WERI-Rb-1 (cell line): Measurements from ENCODE around the gene PPA2.

ENCODE experiments used
- DNase-seq: peaks from one replicate; pipeline ENCODE4 v3.0.0-alpha.2; 2020
- H3K27ac ChIP-seq: fragments of 250-450 bp; sonication (Bioruptor Pico); 2 replicates; pipeline ENCODE4 v1.5.1; 2020; ENCODE audit warnings: mild to moderate bottlenecking, moderate library complexity
- H3K27me3 ChIP-seq: fragments of 250-450 bp; sonication (Bioruptor Pico); 2 replicates; pipeline ENCODE4 v1.5.1; 2021; ENCODE audit warnings: mild to moderate bottlenecking, low read depth, moderate library complexity; ENCODE audit not compliant: insufficient read depth, severe bottlenecking
- H3K36me3 ChIP-seq: fragments of 250-450 bp; sonication (Bioruptor Pico); 2 replicates; pipeline ENCODE4 v1.5.1; 2020; ENCODE audit warnings: mild to moderate bottlenecking, moderate library complexity
- H3K4me3 ChIP-seq: 2 replicates; pipeline ENCODE4 v1.5.1; 2011; ENCODE audit warnings: low read depth, mild to moderate bottlenecking, control low read depth, low read length
- H3K9me3 ChIP-seq: fragments of 250-450 bp; sonication (Bioruptor Pico); 2 replicates; pipeline ENCODE4 v1.5.1; 2021; ENCODE audit warnings: mild to moderate bottlenecking, moderate library complexity; ENCODE audit not compliant: severe bottlenecking
- CTCF ChIP-seq: IDR thresholded peaks from 2 replicates; pipeline ENCODE4 v1.5.1; 2011; ENCODE audit warnings: low read depth, mild to moderate bottlenecking, control low read depth, inconsistent platforms, low read length

Gene PPA2

GRCh38 chr4:105345838-105346237 is 128.0 kb downstream of the PPA2 start:
- DNase-seq: no peak
- TF ChIP-seq CTCF: no peak

GRCh38 chr4:105345358-105345757 is 128.5 kb downstream of the PPA2 start:
- no peak overlapping the region for H3K4me3 ChIP-seq
- TF ChIP-seq CTCF: no peak
- no peaks in the 10 kb centered on the region for H3K27me3 ChIP-seq
- H3K36me3 ChIP-seq: no peaks in the 10 kb centered on the region
- no peak for DNase-seq
- no peaks in the 10 kb centered on the region for H3K9me3 ChIP-seq
- H3K27ac ChIP-seq: no peak overlapping the region

More at GRCh38 chr4:105345838-105346237, 128.0 kb downstream of the PPA2 start:
- Histone ChIP-seq H3K4me3 (no peak overlapping the region), H3K9me3 (no peaks in the 10 kb centered on the region), H3K27ac (no peak overlapping the region), H3K36me3 (no peaks in the 10 kb centered on the region), H3K27me3 (no peaks in the 10 kb centered on the region)

GRCh38 chr4:105344141-105344540 is 129.7 kb downstream of the PPA2 start:
- Histone ChIP-seq H3K27ac (no peak overlapping the region), H3K27me3 (no peaks in the 10 kb centered on the region), H3K9me3 (no peaks in the 10 kb centered on the region), H3K4me3 (no peak overlapping the region), H3K36me3 (no peaks in the 10 kb centered on the region)
- DNase-seq: no peak
- TF ChIP-seq CTCF: no peak

- no peak overlapping the region for H3K4me3 ChIP-seq
- no peaks in the 10 kb centered on the region for H3K36me3 ChIP-seq
- H3K9me3 ChIP-seq: no peaks in the 10 kb centered on the region
- TF ChIP-seq CTCF: no peak
- H3K27ac ChIP-seq: no peak overlapping the region
- H3K27me3 ChIP-seq: no peaks in the 10 kb centered on the region
- no peak for DNase-seq
These were observed 130.5 kb downstream of the PPA2 start for GRCh38 chr4:105343146-105343931.

GRCh38 chr4:105329081-105329480 is 144.8 kb downstream of the PPA2 start:
- no peak for TF ChIP-seq CTCF
- DNase-seq: no peak
- no peaks in the 10 kb centered on the region for H3K27me3 ChIP-seq

GRCh38 chr4:105327956-105328355 is 145.9 kb downstream of the PPA2 start:
- TF ChIP-seq CTCF: no peak
- H3K27ac ChIP-seq: no peak overlapping the region
- H3K4me3 ChIP-seq: no peak overlapping the region
- no peak for DNase-seq
- H3K27me3 ChIP-seq: no peaks in the 10 kb centered on the region
- H3K36me3 ChIP-seq: no peaks in the 10 kb centered on the region
- no peaks in the 10 kb centered on the region for H3K9me3 ChIP-seq

More at GRCh38 chr4:105329081-105329480, 144.8 kb downstream of the PPA2 start:
- H3K9me3 ChIP-seq: no peaks in the 10 kb centered on the region
- no peak overlapping the region for H3K27ac ChIP-seq
- H3K4me3 ChIP-seq: no peak overlapping the region
- no peaks in the 10 kb centered on the region for H3K36me3 ChIP-seq
